NCI-H187 treated with DMSO at 0.1 percent for 48 hours (cell line): ENCODE measurements around the gene XPO5.
A peak's percentile ranks its signal among the peaks of the same experiment; 100 is the strongest.
"Not testable (repeated sequence)": the region's sequence is repeated elsewhere in the genome, so short reads cannot be mapped to it uniquely, and the experiment has no call there.

Experiments used
- DNase-seq: peaks from one replicate; lab custom pipeline; 2025; lab: John Stamatoyannopoulos, UW

Gene XPO5

DNA sequence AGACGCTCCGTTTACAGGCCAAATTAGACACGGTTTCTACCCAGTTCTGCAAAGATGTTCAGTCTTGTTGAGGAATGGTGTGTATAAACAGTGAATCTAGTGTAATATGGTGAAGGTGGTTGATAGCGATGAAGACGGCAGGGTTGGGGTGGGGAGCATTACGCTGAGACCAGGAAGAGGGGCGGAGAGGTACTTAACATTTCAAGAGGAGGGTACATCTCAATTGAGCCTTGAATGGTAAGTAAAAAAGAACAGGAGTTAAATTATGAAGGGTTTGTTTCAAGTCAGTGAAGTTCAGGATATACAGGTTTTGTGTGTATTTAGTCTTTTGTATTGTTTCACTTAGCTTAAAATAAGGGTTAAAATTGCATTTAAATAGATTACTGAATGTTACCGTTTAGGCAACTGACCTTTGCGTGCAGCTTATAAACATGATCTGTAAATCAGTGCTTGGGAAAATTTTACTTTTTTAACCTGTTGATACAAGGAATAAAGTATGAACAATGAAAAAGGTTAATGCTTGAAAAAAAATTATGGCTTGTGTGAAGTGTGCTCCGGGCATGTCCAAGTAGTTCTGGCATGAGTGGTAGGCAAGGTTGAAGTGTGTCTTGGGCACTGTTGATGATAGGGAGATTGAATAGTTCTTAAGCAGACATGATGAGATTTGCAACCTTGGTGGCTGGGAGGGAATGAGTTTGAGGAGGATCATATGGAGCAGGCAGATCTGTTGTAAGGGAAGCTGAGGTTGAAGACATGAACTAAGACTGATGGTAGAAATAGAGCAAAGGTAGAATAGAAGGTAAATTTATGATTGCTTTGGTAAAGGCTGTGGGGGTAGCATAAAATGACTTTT, 58.1 kb downstream of the XPO5 start:
- no peak for DNase-seq

DNA sequence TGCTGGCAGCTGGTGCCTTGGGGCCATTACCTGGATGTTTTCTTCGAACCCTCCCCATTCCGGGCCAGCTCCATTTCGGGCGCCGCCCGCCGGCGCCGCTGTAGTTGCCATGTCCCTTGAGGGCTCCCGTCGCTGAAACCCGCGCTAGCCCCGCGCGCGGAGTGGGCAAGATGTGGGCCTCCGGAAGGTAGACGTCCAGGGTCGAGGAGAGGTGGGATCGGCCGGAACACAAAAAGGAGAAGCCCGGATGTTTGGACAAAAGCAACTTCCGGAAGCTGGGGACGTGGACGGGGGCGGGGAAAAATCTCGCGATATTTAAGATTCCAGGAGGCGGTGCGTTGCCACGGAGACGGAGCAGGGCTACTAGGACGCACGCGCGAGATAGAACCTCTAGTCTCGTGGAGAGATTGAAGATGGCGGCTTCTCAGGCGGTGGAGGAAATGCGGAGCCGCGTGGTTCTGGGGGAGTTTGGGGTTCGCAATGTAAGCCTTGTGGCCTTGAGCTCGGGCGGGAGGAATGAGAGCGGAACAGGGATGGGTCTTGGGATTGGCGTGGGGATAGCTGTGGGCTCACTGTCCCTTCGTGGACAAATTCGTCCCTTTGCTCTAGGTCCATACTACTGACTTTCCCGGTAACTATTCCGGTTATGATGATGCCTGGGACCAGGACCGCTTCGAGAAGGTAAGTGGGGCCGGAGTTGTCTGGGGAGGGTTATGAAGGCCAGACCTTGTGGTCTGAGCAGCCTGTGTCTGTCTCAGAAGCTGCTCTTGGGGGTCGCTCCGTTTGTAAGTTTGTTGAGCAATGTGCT, 58.9 kb downstream of the XPO5 start, which contains the start of the genes POLR1C and YIPF3:
POLR1C (plus strand) TSS at position 393 of the 808 bp plus-strand sequence; CDS start at position 414, 21 bp downstream.
YIPF3 (minus strand) TSS at position 230 of the 808 bp plus-strand sequence; CDS start at position 111, 119 bp downstream.
- DNase-seq, result peak; percentile 96

DNA sequence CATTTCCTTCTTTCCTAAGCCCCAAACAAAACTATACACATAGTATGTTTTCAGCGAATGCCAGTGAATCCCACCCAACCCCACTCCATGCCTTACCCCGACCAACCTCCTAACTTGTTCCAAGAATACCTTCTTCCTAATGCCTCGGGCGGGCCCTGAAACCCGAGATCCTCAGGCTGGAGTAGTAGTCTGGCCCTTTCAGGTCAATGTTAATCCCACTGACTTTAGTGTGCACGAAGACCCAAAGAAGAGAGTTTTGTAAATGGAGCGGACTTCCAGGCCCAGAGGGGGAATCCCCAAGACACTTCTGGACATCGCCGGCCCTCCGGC, 59.5 kb downstream of the XPO5 start:
- DNase-seq, result no peak

DNA sequence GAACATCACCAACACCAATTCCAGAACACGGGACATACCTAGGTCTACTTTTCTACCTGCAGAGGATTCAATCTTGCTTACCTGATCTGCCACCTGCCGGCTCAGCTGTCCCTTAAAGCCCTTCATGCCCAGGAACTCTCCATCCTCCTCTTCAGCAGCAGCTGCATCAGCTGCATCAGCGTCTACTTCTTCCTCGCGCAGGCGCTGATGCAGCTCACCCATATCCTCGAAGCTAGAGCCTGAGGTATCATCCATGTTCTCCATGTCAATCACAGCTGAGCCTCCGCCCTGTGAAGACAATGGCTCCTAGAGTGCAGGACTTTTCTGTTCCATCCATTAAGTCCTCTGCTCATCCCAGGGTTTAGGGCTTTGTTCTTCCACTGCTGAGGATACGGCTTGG, 60.0 kb downstream of the XPO5 start:
- DNase-seq, result no peak

DNA sequence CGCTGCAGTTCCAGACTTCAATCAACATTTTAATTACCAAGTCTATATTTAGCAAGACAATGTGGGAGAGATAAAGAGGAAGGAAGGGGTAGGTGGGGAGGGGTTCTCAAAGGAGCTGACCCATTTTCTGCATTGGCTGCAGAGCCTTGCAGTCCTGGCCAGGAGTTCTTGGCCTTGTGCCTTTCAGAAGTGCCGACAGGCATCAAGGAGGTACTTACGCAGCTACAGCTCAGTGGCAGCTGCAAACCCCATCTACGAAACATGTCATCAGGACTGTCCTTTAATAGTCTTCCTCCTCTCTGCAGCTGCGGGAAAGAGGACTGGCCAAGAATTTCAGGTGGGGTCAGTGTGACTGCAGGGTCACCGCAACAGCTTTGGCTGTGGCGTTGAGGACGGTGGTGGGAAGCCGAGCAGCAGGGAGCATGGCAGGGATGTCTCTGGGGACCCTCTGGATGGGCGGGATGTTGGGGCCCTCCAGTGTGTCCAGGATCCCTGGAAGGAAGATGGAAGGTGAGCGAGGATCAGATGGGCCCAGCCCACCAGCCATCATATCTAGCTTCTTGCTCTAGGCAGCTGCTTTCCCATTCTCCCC, 63.9 kb downstream of the XPO5 start:
- DNase-seq, result no peak

DNA sequence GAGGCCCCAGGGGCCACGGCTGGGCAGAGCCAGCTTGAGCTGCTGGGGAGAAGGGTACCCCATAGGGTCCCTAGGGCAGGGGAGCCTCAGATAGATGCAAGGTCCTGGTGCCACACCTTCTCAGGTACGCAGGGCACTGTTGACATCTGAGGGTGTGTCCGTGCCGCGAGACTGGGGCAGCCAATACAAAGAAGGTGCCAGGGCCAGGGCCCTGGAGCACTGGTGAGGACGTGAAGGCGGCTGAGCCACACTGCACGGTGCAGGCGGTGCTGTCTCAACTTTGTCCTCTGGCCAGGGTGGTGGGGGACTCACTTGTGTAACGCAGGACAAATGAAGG, 65.0 kb downstream of the XPO5 start:
- no peak for DNase-seq

DNA sequence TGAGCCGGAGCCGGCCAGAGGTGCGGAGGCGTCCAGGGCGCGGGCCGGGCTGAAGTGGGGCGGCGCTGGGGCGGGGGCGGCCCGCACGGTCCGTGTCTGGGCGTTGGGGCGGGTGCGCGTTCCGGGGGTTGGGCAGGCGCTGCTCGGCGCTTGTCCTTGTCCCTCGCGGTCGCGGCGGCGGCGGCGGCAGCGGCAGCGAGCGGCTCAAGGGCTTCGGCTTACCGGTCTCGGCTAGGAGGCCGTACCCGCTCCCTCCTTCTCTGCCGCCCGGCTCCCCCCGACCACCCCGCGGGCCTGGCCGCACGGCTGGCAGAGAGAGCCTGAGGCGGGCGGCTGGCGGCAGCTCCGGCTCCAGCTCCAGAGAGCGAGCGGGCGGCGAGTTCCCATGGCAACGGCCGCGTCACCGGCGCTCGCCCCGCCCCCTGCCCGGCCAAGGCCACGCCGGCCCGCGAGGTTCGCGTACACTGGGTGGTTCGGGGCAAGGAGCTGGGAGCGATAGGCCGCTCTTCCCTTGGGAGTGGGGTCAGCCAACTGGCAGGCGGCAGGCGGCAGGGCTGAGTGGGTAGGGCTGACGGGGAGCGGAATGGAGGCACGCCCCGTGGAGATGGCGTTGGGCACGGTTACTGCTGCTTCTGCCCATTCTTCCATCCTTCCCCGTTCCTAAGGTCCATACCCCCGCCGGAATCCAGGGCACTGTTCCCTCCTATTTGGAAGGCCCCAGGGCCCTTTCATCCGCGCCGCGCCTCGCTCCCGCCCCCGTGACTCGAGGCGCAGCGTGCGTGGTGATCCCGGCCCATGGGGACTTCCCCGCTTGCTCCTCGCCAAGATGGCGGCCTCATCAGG, 65.6 kb downstream of the XPO5 start, which contains the start of gene LRRC73:
LRRC73 (minus strand) TSS at position 363 of the 843 bp plus-strand sequence. CDS start 561 bp downstream, outside the sequence.
- DNase-seq, result no peak

DNA sequence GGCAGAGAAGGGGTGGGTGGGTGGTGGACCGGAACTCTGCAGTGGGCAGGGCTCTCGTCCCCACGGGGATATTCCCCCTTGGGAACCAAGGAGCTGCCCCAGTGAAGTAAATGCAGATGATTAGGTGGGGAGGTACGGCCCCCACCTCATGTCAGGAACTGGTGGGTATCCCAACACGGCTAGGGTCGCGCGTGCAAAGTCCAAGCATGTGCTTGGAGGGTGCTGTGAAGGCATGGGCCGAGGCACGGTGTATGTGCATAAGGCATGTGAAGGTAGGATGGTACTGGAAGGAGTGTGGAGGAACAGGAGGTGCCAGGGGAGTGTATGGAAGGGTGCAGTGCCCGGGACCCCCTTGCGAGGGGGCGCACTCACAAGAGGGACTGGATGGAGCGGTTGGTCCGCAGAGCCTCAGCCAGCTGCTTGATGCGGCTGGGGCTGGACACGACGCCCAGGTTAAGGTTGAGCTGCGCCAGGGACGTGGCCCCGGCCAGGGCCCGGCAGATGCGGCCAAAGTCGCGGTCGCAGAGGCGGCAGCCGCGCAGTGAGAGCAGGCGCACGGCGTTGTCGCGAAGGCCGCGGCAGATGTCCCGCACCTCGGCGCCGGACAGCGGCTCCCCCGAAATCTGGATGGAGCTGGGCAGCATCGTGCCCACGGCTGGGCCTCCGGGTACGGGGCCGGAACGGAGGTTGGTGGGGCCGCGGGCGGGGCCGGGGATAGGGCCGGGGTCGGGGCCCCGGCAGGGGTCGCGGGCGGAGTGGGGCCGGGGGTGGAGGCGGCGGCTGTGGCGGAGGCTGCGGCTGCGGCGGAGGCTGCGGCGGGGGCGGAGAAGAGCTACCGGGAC, 66.5 kb downstream of the XPO5 start:
- DNase-seq, result no peak

DNA sequence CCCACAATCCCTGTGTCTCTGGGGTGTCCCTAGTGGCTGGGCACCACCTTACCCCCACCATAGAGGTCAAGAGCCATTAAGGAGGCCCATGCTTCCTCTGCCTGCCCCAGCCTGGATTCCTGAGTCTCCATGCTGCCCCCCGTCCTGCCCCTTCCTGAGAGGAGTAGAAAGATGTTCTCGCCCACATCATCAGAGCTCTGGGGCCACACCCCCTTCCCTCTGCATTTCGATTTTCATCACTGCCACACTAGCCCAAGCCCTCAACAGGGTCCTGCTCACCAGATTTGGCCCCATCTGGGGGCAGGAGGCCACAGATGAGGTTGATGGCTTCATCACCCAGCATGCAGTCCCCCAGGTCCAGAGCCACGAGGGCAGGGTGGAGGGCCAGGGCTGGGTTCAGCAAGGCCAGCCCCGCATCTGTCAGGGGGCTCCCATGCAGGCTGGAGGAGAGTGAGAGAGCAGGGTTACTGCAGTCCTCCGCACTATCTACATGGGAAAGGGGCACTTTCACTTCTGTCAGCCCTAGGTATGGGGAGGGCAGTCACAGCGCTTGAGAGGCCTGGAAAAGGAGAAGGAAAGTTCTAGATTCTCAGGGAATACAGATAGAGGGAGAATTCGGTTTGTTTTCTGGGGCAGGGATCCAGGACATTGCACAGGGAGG, 67.2 kb downstream of the XPO5 start:
- DNase-seq, result no peak

DNA sequence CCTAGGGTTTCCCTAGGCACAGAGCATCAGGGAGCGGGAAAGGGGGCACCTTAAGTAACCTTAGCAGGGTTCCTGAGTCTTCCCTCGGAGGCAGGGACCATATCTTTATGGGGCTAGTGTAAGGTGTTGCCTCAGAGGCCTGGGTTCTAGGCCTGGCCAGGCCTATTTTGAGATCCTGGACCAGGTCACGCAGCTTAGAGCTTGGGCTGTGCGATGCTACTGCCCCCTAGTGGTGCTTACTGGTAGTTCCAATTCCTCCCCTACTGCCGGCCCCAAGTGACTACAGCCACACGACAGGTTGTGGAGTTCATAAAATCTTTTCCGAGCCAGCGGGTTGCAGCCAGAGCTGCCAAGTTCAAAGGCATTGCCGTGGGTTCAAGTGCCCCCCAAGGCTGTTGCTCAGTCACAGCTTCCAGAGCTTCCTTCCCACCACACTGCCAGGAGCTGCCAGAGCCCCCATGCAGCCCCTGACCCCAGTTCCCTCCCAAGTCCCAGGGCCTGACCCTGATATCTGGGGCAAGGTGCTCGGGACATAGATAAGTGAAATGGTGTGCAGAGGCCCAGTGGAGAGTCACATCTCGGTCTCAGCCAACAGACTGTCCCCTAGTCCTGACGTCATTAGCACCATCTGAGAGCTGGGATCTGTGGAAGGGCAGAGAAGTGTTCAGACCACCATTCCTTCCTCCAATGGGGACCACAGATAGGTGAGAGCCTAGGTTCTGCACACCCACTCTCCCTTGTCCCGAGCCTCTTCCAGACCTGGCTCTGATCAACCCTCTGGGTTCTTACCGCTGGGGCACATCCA, 69.0 kb downstream of the XPO5 start:
- DNase-seq, result peak; percentile 27

DNA sequence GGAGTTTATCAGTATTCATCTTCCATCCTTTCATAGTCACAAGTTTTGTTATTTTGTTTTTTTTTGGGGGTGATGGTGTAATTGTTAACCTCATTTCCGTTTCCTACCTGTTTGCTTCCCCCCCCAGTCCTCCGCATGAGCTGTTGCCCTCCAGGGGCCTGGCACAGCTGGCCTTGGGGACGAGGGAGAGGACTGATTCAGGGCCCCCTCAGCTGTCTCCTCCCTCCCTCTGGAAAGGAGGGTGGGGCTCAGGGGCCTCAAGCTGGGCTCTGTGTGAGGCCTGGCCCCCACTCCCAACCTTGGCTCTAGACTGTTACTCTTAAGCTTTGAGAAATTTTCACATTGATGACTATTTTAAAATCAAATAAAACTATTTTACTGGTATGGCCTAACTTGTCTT, 69.7 kb downstream of the XPO5 start:
- no peak for DNase-seq

DNA sequence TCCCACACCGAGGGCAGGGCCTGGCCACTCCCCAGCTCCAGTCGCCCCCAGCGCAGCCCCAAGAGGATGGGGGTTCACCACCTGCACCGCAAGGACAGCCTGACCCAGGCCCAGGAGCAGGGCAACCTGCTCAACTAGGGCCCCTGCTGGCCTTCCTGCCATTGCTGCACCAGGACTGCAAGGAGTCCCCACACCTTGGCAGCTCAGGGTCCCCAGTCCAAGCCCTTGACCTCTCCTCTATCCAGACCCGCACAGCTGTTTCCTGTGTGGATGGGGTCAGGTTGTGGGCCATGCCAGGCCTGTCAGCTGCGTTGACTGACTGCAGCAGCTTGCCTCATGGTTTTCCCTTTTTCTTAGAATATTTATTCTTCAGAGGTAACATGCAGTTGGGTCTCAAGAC, 70.1 kb downstream of the XPO5 start:
- DNase-seq, result no peak

DNA sequence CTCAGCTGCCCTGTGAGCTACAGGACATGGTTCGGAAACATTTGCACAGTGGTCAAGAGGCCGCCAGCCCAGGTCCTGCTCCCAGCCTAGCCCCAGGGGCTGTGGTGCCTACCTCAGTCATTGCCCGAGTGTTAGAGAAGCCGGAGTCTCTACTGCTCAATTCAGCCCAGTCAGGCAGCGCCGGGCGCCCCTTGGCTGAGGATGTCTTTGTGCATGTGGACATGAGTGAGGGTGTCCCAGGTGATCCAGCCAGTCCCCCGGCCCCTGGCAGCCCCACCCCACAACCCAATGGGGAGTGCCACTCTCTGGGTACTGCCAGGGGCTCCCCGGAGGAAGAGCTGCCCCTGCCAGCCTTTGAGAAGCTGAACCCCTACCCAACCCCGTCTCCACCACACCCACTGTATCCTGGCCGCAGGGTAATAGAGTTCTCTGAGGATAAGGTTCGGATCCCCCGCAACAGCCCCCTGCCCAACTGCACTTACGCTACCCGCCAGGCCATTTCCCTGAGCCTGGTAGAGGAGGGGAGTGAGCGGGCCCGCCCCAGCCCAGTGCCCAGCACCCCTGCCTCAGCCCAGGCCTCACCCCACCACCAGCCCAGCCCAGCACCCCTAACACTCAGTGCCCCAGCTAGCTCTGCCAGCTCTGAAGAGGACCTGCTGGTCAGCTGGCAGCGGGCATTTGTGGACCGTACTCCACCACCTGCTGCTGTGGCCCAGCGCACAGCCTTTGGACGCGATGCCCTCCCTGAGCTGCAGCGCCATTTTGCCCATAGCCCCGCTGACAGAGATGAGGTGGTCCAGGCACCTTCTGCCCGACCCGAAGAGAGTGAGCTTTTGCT, 70.9 kb downstream of the XPO5 start:
- DNase-seq, result no peak

DNA sequence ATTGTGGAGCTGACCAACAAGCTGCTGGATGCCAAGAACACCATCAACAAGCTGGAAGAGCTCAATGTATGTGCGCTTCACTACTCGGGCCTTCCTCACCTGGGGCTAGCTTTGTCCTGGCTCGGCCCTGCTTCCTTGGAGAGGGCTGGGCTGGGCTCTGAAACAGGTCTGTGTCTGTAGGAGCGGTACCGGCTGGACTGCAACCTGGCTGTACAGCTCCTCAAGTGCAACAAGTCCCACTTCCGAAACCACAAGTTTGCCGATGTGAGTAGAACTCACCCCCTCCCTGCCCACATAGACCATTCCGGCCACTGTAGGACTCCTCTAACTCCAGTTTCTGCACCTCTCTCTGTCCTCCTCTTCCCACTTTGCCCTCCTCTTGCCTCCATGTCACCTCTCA, 72.4 kb downstream of the XPO5 start:
- no peak for DNase-seq

DNA sequence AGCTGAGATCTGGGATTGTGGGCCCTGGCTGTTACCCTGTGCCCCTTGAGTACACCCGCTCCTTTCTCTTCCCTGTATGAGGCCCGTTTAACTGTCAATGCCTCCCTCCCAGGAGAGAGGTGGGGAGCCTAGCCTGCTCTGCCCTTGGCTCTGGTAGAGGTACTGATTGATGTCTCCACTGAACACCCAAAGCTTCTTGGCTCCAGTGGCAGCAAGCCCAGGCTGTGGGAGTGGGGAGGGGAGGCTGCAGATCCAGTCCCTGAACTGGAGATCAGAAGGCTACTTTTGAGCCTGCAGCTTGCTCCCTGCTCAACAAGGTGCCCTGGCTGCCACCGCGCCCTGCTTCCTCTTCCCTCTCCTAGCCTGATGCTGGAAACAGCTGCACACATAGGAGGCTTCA, 73.2 kb downstream of the XPO5 start:
- no peak for DNase-seq

DNA sequence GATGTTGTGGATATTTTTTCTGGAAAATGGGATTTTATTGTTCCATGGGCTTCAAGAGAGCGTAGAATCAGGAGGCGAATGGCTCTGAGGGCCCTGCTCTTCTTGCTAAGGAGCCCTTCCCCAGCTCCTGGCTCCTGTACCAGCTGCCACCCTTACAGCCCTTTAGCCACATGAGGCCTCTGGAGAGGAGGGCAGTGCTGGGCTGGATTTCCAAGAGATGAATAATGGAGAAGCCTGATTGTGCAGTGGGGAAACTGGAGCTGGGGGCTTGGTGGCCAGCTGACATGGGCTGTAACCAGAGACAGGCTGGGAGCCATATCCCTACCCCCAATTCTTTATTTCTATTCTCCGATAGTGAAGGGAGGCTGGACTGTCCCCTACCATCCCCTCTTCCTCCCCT, 74.9 kb downstream of the XPO5 start:
- DNase-seq, result no peak

DNA sequence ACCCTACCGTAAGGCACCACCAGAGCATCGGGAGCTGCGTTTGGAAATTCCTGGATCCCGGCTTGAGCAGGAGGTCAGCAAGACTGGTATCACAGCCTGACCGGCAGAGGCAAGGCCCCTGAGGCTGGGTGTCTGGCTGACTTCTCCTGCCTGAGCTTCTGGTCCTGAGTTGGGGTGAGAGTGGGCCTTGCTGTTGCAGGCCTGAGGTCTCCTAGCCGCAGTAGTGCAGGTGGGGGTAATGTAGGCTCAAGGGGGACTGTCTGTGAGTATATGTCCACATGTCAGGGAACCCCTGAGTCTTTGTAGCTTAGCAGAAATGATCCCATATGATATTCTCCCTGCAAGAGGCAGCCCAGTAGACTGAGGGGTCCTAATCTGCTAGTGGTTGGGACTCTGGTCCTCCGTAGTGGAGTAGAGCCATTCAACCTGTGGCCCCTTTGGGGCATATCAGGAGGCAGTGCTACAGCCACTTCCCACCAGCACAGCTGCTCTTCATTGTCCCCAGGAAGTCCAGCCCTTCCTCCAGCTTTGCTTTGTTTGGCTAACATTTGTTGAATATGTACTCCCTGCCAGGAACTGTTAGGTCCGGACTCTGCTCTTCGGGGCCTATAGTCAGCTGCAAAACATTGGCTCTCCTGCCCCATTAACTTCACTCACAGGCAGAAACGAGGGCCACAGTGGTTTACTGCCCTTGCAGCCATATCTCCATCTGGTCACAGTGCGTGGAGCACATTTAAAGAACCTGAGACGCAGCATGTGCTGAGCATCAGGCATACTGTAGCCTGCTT, 76.6 kb downstream of the XPO5 start:
- no peak for DNase-seq

DNA sequence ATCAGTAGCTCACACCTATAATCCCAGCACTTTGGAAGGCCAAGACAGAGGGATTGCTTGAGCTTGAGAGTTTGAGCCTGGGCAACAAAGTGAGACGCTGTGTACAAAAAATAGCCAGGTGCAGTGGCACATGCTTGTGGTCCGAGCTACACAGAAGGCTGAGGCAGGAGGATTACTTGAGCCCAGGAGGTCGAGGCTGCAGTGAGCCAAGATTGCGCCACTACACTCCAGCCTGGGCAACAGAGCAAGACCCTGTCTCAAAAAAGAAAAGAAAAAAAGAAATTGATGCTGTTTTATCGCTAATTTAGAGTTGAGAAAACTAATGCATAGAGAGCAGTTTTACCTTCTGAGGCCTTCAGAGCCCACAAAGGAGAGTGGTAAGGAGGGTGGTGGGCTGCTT, 77.5 kb downstream of the XPO5 start:
- DNase-seq, result not testable (repeated sequence)
